Breast epithelium (tissue), 4 donors: Measurements from ENCODE around the gene RCOR3. TPM values are rescaled to one million over a fixed set of nuclear protein-coding genes. Genes with fewer than 3 reads are reported as not detected.
"Not testable (repeated sequence)": the region's sequence is repeated elsewhere in the genome, so short reads cannot be mapped to it uniquely, and the experiment has no call there.

Experiments used
- DNase-seq, 2 donors: peaks; one replicate each; pipeline ENCODE4 v3.0.0-alpha.2; 2019; ENCODE audit warnings: low spot score in 2 of 2
- H3K27ac ChIP-seq, 2 donors: fragments of 200-600 bp; sonication (generic) in 1 of 2; one replicate each; pipeline ENCODE4 v1.5.1; 2016 to 2019; ENCODE audit warnings: mild to moderate bottlenecking in 1 of 2
- H3K27me3 ChIP-seq, 2 donors: fragments of 200-600 bp; sonication (generic) in 1 of 2; one replicate each; pipeline versions ENCODE4 v1.5.1 to v1.6.0; 2017 to 2019; ENCODE audit warnings: control low read depth in 1 of 2, mild to moderate bottlenecking in 1 of 2
- H3K36me3 ChIP-seq: fragments of 200-600 bp; one replicate; pipeline ENCODE4 v1.5.1; 2019
- H3K4me1 ChIP-seq, 2 donors: fragments of 200-600 bp; sonication (generic); one replicate each; pipeline ENCODE4 v1.5.1; 2016 to 2019; ENCODE audit warnings: control low read depth in 1 of 2
- H3K4me3 ChIP-seq, 3 donors: fragments of 200-600 bp; sonication (generic); 1 replicate in 2 of 3; 2 replicates in 1 of 3; pipeline ENCODE4 v1.5.1; 2016 to 2019; ENCODE audit warnings: mild to moderate bottlenecking in 3 of 3, moderate library complexity in 2 of 3
- H3K9me3 ChIP-seq, 2 donors: fragments of 200-600 bp; sonication (generic) in 1 of 2; one replicate each; pipeline ENCODE4 v1.5.1; 2016 to 2019; ENCODE audit warnings: control low read depth in 1 of 2
- POLR2A ChIP-seq: fragments of 450-650 bp; IDR thresholded peaks from one replicate; pipeline ENCODE4 v1.6.1; 2016; ENCODE audit warnings: antibody characterized with exemption, mild to moderate bottlenecking, moderate library complexity
- POLR2AphosphoS5 ChIP-seq, 3 donors: sonication (generic); formaldehyde crosslinking; IDR thresholded peaks; one replicate each; pipeline ENCODE4 v1.6.1; 2017; ENCODE audit warnings: antibody characterized with exemption in 3 of 3
- intact Hi-C: fragments of 100-400 bp; cut with DNase I; formaldehyde crosslinking; loops from one replicate; pipeline ENCODE4 v1.15.1; 2023; ENCODE audit warnings: low total_unique reads
- total RNA-seq, 3 donors: library from RNA; depleted of rRNA; stranded (reverse); fragments of >200 nt; gene quantifications; one replicate each; pipeline ENCODE4 v1.1.0, GENCODE V29; 2016
- TF ChIP-seq, protein P1 (sequence below), 3 donors: fragments of 450-650 bp; IDR thresholded peaks; one replicate each; pipeline ENCODE4 v1.5.1; 2016 to 2017; ENCODE audit warnings: antibody characterized with exemption in 3 of 3, mild to moderate bottlenecking in 3 of 3, moderate library complexity in 3 of 3

The RCOR3 gene
- total RNA-seq, 3 donors from 2014 or later: 45.9 to 107 (median 62.6) TPM

GRCh38 chr1:211215577-211215976 is 43.6 kb upstream of the RCOR3 start:
- H3K36me3 ChIP-seq: no peaks in the 10 kb centered on the region
- H3K4me1 ChIP-seq: no peaks in the 10 kb centered on the region
- DNase-seq: no peak
- TF ChIP-seq POLR2AphosphoS5 (IDR thresholded peaks at IDR 0.05) (no peak), POLR2A (no peak)
- TF ChIP-seq, protein P1, sequence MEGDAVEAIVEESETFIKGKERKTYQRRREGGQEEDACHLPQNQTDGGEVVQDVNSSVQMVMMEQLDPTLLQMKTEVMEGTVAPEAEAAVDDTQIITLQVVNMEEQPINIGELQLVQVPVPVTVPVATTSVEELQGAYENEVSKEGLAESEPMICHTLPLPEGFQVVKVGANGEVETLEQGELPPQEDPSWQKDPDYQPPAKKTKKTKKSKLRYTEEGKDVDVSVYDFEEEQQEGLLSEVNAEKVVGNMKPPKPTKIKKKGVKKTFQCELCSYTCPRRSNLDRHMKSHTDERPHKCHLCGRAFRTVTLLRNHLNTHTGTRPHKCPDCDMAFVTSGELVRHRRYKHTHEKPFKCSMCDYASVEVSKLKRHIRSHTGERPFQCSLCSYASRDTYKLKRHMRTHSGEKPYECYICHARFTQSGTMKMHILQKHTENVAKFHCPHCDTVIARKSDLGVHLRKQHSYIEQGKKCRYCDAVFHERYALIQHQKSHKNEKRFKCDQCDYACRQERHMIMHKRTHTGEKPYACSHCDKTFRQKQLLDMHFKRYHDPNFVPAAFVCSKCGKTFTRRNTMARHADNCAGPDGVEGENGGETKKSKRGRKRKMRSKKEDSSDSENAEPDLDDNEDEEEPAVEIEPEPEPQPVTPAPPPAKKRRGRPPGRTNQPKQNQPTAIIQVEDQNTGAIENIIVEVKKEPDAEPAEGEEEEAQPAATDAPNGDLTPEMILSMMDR (IDR thresholded peaks at IDR 0.05): no peak
- no peak overlapping the region for H3K27ac ChIP-seq
- no peaks in the 10 kb centered on the region for H3K27me3 ChIP-seq
- intact Hi-C loops: no loop called here
- no peaks in the 10 kb centered on the region for H3K9me3 ChIP-seq
- H3K4me3 ChIP-seq: no peak overlapping the region

- intact Hi-C loops: no loop called here
- no peaks in the 10 kb centered on the region for H3K27me3 ChIP-seq
- H3K27ac ChIP-seq: no peak overlapping the region
- no peak for DNase-seq
- no peaks in the 10 kb centered on the region for H3K9me3 ChIP-seq
- no peak overlapping the region for H3K4me3 ChIP-seq
- H3K4me1 ChIP-seq: no peaks in the 10 kb centered on the region
- TF ChIP-seq, protein P1 (IDR thresholded peaks at IDR 0.05): no peak
- TF ChIP-seq POLR2AphosphoS5 (IDR thresholded peaks at IDR 0.05): no peak
- no peak for TF ChIP-seq POLR2A
- H3K36me3 ChIP-seq: no peaks in the 10 kb centered on the region
Measured at GRCh38 chr1:211217392-211217791, 41.8 kb upstream of the RCOR3 start.

- DNase-seq, H3K36me3 ChIP-seq, H3K27ac ChIP-seq, H3K9me3 ChIP-seq, H3K27me3 ChIP-seq, H3K4me1 ChIP-seq, H3K4me3 ChIP-seq, intact Hi-C loops: not testable (repeated sequence)
Measured at GRCh38 chr1:211222469-211223234, 36.5 kb upstream of the RCOR3 start.

- H3K27ac ChIP-seq, H3K9me3 ChIP-seq, H3K36me3 ChIP-seq, H3K4me3 ChIP-seq, H3K27me3 ChIP-seq, intact Hi-C loops, DNase-seq, H3K4me1 ChIP-seq: not testable (repeated sequence)
Measured at GRCh38 chr1:211228573-211229364, 30.4 kb upstream of the RCOR3 start.

DNA sequence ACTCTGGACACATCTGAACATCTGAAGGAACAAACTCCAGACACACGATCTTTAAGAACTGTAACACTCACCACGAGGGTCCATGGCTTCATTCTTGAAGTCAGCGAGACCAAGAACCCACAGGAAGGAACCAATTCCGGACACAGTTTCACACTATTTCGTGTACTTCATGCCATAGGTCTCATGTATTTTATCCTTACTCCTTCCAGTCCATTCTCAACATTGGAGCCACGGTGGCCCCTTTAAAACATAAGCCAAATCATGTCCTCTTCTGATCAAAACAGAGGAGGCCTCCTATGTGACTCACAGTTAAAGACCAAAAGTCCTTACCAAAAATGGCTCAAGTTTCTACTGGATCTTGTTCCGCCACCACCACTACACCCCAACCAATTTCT is 29.8 kb upstream of the RCOR3 start:
- Histone ChIP-seq H3K4me1 (no peaks in the 10 kb centered on the region), H3K36me3 (no peaks in the 10 kb centered on the region), H3K27me3 (no peaks in the 10 kb centered on the region), H3K4me3 (no peak overlapping the region), H3K9me3 (no peaks in the 10 kb centered on the region), H3K27ac (no peak overlapping the region)
- no peak for TF ChIP-seq POLR2AphosphoS5 (IDR thresholded peaks at IDR 0.05)
- TF ChIP-seq, protein P1 (IDR thresholded peaks at IDR 0.05): no peak
- TF ChIP-seq POLR2A: no peak
- no peak for DNase-seq
- intact Hi-C loops: no loop called here

DNA sequence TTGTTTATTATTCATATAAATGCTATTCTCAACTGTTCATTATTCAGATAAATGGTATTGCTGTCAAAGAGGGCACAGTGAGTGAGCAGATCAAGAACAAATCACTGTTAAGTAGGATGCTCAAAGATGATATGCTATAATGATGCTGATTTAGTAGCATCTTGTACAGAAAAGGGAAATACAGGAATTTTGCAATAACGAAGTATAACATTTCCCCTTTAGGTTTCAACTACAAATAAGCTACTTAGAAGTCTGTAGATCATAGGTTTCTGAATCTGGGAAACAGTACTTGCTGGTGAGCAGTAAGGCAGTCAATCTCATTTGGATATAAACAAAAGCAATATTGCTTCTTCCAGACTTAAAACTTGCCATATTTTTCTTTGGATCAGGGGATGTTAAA is 27.3 kb upstream of the RCOR3 start:
- Histone ChIP-seq H3K27me3 (no peaks in the 10 kb centered on the region), H3K9me3 (no peaks in the 10 kb centered on the region), H3K27ac (no peak overlapping the region), H3K4me3 (no peak overlapping the region), H3K4me1 (no peaks in the 10 kb centered on the region), H3K36me3 (no peaks in the 10 kb centered on the region)
- intact Hi-C loops: no loop called here
- TF ChIP-seq POLR2AphosphoS5 (IDR thresholded peaks at IDR 0.05) (no peak), POLR2A (no peak)
- TF ChIP-seq, protein P1 (IDR thresholded peaks at IDR 0.05): no peak
- DNase-seq: no peak
